Ramos (cell line): ENCODE measurements around the gene NPIPB13.
"Not testable (repeated sequence)": the region's sequence is repeated elsewhere in the genome, so short reads cannot be mapped to it uniquely, and the experiment has no call there.

Experiments used
- in situ Hi-C: fragments of 300-500 bp; cut with MboI; formaldehyde crosslinking; loops from one replicate; pipeline ENCODE4 v1.14.3; 2022; ENCODE audit warnings: low sequenced_read_pairs; ENCODE audit not compliant: unreplicated experiment

Gene NPIPB13

DNA sequence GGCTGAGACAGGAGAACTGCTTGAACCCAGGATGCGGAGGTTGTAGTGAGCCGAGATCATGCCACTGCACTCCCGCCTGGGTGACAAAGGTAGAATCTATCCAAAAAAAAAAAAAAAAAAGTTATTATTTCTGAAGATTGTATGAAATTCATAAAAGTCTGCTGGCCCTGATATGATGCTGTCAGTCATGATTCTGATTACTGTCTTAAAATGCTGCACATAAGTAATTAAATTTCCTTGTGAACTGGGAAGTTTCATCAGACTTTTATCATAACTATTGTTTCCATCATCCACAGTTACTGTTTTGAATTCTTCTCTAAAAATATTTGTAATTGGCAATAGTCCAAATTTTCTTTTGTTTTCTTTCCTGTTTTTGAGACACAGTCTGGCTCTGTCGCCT lies at the start of gene NPIPB13:
Gene NPIPB13, minus strand, starts transcription at position 101 of the 400 bp plus-strand sequence. CDS start 2,906 bp downstream, outside the sequence.
- in situ Hi-C loops, result not testable (repeated sequence)

DNA sequence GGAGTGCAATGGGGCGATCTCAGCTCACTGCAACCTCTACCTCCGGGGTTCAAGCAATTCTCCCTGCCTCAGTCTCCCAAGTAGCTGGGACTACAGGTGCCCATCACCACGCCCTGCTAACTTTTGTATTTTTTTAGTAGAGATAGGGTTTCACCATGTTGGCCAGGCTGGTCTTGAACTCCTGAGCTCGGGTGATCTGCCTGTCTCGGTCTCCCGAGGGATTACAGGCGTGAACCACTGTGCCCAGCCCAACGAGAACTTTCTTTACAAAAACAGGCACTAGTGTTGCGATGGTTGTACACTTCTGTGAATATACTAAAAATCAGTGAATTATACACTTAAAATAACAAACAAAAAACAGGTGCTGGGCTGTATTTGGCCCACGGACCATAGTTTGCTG lies 34.1 kb upstream of the NPIPB13 start:
- in situ Hi-C loops, result not testable (repeated sequence)

DNA sequence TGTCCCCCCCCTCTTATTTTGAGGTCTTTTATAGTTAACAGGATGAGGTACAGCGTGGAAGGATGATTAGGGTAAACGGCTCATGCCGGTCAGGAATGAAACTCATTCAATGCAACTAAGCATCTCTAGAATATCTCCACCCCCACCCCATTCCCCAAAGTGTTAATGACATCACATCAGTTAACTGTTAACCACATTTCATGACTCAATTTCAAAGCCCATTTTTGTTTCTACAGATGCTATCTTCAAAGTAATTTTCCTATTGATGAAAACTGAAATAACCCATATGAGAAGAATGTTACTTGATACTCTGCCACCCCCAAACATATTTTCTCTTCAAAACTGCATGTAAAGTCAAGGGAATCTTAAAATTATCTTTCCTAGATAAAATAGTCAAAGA lies 30.2 kb upstream of the NPIPB13 start:
- in situ Hi-C loops, result not testable (repeated sequence)

DNA sequence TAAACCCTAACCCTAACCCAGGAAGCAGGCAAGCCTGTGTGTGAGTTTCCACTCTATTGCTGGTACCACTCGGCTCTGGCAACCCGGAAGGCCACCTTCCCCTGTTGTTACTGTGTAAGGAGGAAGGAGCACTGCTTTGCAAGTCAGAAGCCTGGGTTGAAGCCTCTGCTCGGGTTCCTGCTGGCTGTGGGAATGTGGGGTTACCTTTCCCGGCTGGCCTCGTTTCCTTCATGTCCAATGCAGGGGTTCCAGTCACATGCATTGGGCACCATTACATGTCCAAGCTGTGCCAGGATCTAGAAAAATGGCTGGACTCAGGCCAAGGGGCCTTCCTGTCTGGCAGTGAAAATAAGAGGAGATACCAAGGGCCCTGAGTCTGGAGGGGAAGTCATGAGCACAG lies 31.2 kb downstream of the NPIPB13 start:
- in situ Hi-C loops, result not testable (repeated sequence)

DNA sequence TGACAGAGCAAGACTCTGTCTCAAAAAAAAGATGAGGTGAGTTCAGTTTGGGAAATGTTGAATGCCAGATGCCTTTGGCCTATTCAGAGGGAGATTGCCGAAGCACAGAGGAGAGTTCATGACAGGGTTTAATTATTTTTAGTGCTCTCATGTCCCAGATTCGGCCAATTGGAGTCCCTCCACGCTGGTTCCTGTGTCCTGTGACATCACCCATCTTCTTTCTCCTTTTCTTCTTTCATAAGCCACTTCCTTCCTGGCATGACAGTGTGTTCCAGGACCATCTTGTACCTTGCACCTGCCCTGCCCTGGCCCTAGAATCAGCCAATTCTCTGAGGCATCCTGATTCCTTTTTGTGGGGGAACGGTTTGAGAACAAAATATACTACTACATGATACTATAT lies 36.9 kb downstream of the NPIPB13 start:
- in situ Hi-C loops, result not testable (repeated sequence)

DNA sequence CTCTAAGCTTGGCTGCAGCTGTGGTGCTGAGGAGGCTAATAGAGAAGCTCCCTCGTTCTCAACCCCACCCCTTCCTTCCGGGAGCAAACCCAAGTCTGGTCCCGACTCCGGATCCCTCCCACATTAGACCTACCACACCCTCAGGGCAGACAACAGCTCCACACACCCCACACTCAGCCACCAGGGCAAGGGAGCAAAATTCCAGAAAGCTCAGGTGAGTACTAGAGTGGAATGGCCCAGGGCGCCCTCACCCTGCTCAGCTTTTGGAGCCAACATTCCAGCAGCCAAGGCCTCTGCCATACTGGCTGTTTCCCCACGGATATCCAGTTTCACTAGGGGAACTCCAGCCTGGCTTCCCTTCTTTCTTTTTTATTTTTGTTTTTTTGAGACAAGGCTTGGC lies 39.2 kb downstream of the NPIPB13 start:
- in situ Hi-C loops, result not testable (repeated sequence)

DNA sequence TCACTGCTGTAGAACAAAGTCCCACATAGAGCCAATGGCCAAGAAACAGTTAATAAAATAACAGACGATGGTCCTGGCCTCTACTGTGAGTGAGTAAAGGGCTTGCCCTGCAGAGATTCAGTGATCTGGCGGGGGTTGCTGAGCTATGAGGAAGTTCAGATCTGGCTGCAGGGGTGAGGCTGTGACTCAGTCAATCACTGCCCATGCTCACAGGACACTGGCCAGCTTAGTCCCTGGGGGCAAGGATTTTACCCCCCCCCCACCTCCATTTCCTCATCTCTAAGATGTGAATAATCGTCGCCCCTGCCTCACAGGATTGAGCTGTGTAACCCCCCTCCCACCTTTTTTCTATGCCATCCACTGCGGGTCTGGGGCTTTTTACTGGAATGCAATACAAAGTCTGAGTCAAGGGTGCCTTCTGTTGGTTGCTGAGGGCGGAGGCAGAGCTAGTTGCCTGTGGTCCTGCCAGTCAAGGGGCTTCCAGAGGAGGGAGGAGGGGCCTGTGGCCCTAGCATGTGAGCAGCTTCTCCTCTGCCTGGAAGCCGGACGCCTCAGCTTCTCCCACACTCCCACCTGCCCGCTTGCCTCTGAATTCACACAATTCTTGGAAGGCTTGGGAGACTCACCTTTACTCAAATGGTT lies 41.1 kb downstream of the NPIPB13 start:
- in situ Hi-C loops, result not testable (repeated sequence)

DNA sequence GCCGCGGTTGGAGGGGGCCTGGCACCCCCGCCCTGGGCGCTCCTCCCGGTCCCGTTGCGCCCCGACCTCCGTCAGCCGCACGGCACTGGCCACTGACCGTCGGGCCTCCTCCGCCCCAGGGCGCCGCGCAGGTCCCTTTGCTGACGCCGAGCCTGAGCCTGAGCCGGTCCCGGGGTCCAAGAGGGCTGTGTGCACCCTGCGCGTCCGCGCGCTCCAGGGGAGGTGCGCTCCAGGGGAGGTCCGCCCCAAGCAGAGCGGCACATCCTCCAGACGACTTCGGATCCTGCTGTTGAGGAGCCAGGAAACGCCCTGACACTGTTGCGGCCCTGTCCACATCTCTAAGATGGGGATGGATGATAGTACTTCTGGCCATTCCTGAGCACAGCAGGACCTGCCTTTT lies 42.0 kb downstream of the NPIPB13 start:
- in situ Hi-C loops, result not testable (repeated sequence)

DNA sequence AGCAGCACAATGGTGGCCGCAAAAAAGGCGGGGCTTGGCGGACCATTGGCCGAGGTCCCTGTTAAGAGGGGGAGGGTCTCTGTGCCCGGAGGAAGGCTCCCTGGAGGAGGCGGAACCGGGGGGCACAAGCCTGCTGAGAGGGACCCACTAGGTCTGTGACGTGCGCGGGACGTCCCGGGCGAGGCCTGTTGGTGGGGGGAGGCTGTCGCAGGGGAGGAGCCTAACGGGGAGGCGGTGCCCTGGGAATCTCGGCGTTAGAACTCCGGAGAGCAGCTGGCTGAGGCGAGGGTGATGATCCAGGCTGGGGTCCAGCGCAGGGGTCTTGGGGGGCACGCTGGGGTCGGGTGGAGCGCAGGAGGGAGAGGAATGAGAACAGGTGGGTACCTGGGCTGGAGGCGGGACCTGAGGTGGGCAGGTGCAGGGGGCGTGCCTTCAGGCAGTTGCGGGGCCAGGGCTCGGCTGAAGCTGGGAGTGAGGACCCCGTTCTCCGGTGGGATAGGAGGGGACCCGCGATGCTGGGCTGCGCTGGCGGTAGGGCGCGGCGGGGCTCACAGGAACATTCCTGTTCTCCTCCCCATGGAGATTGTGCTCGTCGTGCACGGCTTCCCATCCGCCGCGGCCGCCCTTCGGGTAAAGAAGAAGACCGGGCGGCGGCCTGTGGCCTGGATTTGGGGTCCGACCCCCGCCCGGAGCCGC lies 42.6 kb downstream of the NPIPB13 start:
- in situ Hi-C loops, result not testable (repeated sequence)

DNA sequence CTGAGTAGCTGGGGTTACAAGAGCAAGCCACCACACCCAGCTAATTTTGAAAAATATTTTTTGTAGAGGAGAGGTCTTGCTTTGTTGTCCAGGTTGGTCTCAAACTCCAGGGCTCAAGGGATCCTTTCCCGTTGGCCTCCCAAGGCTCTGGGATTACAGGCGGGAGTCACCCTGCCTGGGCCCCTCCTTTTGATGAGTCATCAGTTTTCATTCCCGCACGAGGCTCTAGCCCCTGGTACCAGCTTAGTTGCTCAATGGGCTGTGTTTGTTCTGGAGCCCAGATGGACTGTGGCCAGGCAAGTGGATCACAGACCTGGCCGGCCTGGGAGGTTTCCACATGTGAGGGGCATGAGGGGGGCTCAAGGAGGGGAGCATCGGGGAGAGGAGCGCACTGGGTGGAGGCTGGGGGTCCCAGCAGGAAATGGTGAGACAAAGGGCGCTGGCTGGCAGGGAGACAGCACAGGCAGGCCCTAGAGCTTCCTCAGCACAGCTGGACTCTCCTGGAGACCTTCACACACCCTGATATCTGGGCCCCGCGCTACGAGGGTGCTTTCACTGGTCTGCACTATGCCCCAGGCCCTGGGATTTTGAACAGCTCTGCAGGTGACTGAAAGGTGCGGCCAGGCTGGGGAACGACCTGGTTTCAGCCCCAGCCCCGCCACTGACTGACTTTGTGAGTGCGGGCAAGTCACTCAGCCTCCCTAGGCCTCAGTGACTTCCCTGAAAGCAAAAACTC lies 48.5 kb downstream of the NPIPB13 start:
- in situ Hi-C loops, result not testable (repeated sequence)

DNA sequence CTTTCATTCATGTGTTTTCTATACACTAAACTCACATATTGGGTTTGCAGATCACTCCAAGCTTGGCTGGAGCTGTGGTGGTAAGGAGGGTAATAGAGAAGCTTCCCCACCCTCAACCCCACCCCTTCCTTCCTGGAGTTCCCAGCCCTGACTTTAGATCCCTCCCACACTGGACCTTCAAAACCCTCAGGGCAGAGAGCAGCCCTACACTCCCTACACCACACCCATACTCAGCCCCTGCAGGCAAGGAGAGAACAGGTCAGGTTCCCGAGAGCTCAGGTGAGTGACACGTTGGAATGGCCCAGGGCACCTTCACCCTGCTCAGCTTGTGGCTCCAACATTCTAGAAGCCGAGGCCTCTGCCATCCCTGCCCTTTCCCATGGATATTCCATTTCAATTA lies 49.2 kb downstream of the NPIPB13 start, which contains the start of gene SULT1A3:
Gene SULT1A3, plus strand, starts transcription at position 207 of the 400 bp plus-strand sequence. CDS start 1,474 bp downstream, outside the sequence.
- in situ Hi-C loops, result not testable (repeated sequence)
